Measurements from ENCODE around the gene TYR. TPM values are rescaled to one million over a fixed set of nuclear protein-coding genes. Genes with fewer than 3 reads are reported as not detected.
"Not testable (repeated sequence)": the region's sequence is repeated elsewhere in the genome, so short reads cannot be mapped to it uniquely, and the experiment has no call there.

The TYR gene
- total RNA-seq, 2 experiments from 2014 or later, result not detected

- H3K9me3 Mint-ChIP-seq; POLR2A ChIA-PET; DNase-seq; H3K27ac Mint-ChIP-seq; CTCF ChIA-PET; H3K4me3 Mint-ChIP-seq; H3K36me3 Mint-ChIP-seq (ENCODE audit: low read depth); H3K27me3 Mint-ChIP-seq; H3K4me1 Mint-ChIP-seq: not testable (repeated sequence)
These were observed 108.9 kb downstream of the TYR start for GRCh38 chr11:89286601-89287000.

- POLR2A ChIA-PET; H3K27ac Mint-ChIP-seq; H3K36me3 Mint-ChIP-seq (ENCODE audit: low read depth); CTCF ChIA-PET; H3K27me3 Mint-ChIP-seq; H3K9me3 Mint-ChIP-seq; H3K4me1 Mint-ChIP-seq; DNase-seq; H3K4me3 Mint-ChIP-seq: not testable (repeated sequence)
These were observed 110.3 kb downstream of the TYR start for GRCh38 chr11:89288004-89288403.

- no peak for DNase-seq
- POLR2A ChIA-PET, result no interaction called here
- no peaks in the 10 kb centered on the region for H3K27me3 Mint-ChIP-seq
These were observed 116.4 kb downstream of the TYR start for GRCh38 chr11:89293965-89294679.

GRCh38 chr11:89295023-89295422, 117.3 kb downstream of the TYR start:
- H3K4me1 Mint-ChIP-seq; H3K27ac Mint-ChIP-seq; H3K9me3 Mint-ChIP-seq; H3K27me3 Mint-ChIP-seq; H3K4me3 Mint-ChIP-seq; H3K36me3 Mint-ChIP-seq (ENCODE audit: low read depth); POLR2A ChIA-PET; CTCF ChIA-PET; DNase-seq: not testable (repeated sequence)

More at GRCh38 chr11:89293965-89294679, 116.4 kb downstream of the TYR start:
- no peaks in the 10 kb centered on the region for H3K4me1 Mint-ChIP-seq
- no peak overlapping the region for H3K4me3 Mint-ChIP-seq
- no peaks in the 10 kb centered on the region for H3K9me3 Mint-ChIP-seq
- no peak overlapping the region for H3K27ac Mint-ChIP-seq
- H3K36me3 Mint-ChIP-seq (ENCODE audit: low read depth), result no peaks in the 10 kb centered on the region
- CTCF ChIA-PET, result no interaction called here

GRCh38 chr11:89303029-89303428, 125.4 kb downstream of the TYR start:
- DNase-seq; H3K27ac Mint-ChIP-seq; H3K9me3 Mint-ChIP-seq; CTCF ChIA-PET; H3K36me3 Mint-ChIP-seq (ENCODE audit: low read depth); H3K27me3 Mint-ChIP-seq; H3K4me3 Mint-ChIP-seq; H3K4me1 Mint-ChIP-seq; POLR2A ChIA-PET: not testable (repeated sequence)

- H3K27me3 Mint-ChIP-seq; POLR2A ChIA-PET; H3K27ac Mint-ChIP-seq; H3K4me1 Mint-ChIP-seq; H3K4me3 Mint-ChIP-seq; H3K9me3 Mint-ChIP-seq; H3K36me3 Mint-ChIP-seq (ENCODE audit: low read depth); DNase-seq; CTCF ChIA-PET: not testable (repeated sequence)
These were observed 130.6 kb downstream of the TYR start for GRCh38 chr11:89308272-89308671.

- H3K4me1 Mint-ChIP-seq; H3K36me3 Mint-ChIP-seq (ENCODE audit: low read depth); H3K27me3 Mint-ChIP-seq; H3K4me3 Mint-ChIP-seq; CTCF ChIA-PET; H3K27ac Mint-ChIP-seq; DNase-seq; POLR2A ChIA-PET; H3K9me3 Mint-ChIP-seq: not testable (repeated sequence)
These were observed 131.8 kb downstream of the TYR start for GRCh38 chr11:89309321-89309985.

GRCh38 chr11:89310607-89311006, 132.9 kb downstream of the TYR start:
- POLR2A ChIA-PET; H3K36me3 Mint-ChIP-seq (ENCODE audit: low read depth); H3K4me3 Mint-ChIP-seq; H3K4me1 Mint-ChIP-seq; CTCF ChIA-PET; DNase-seq; H3K27me3 Mint-ChIP-seq; H3K27ac Mint-ChIP-seq; H3K9me3 Mint-ChIP-seq: not testable (repeated sequence)

GRCh38 chr11:89321401-89321800, 143.7 kb downstream of the TYR start:
- Mint-ChIP-seq H3K27ac (no peak overlapping the region), H3K4me3 (no peak overlapping the region), H3K9me3 (no peaks in the 10 kb centered on the region), H3K4me1 (no peaks in the 10 kb centered on the region), H3K36me3 (ENCODE audit: low read depth) (no peaks in the 10 kb centered on the region), H3K27me3 (no peaks in the 10 kb centered on the region)
- CTCF ChIA-PET, result no interaction called here
- no peak for DNase-seq
- POLR2A ChIA-PET, result no interaction called here

- CTCF ChIA-PET, result no interaction called here
- DNase-seq, result no peak
- no peak overlapping the region for H3K4me3 Mint-ChIP-seq
- no peaks in the 10 kb centered on the region for H3K4me1 Mint-ChIP-seq
- no peaks in the 10 kb centered on the region for H3K9me3 Mint-ChIP-seq
- POLR2A ChIA-PET, result no interaction called here
- no peaks in the 10 kb centered on the region for H3K36me3 Mint-ChIP-seq (ENCODE audit: low read depth)
- no peaks in the 10 kb centered on the region for H3K27me3 Mint-ChIP-seq
- no peak overlapping the region for H3K27ac Mint-ChIP-seq
These were observed 150.2 kb downstream of the TYR start for GRCh38 chr11:89327885-89328284.

GRCh38 chr11:89331940-89332339, 154.3 kb downstream of the TYR start:
- H3K27me3 Mint-ChIP-seq; H3K36me3 Mint-ChIP-seq (ENCODE audit: low read depth); H3K27ac Mint-ChIP-seq; H3K4me1 Mint-ChIP-seq; H3K4me3 Mint-ChIP-seq; H3K9me3 Mint-ChIP-seq; POLR2A ChIA-PET; CTCF ChIA-PET; DNase-seq: not testable (repeated sequence)

- H3K9me3 Mint-ChIP-seq; H3K36me3 Mint-ChIP-seq (ENCODE audit: low read depth); CTCF ChIA-PET; DNase-seq; POLR2A ChIA-PET; H3K4me1 Mint-ChIP-seq; H3K27ac Mint-ChIP-seq; H3K27me3 Mint-ChIP-seq; H3K4me3 Mint-ChIP-seq: not testable (repeated sequence)
These were observed 156.0 kb downstream of the TYR start for GRCh38 chr11:89333704-89334103.

GRCh38 chr11:89337100-89337650, 159.5 kb downstream of the TYR start:
- DNase-seq; H3K36me3 Mint-ChIP-seq (ENCODE audit: low read depth); H3K27ac Mint-ChIP-seq; H3K27me3 Mint-ChIP-seq; H3K4me1 Mint-ChIP-seq; CTCF ChIA-PET; H3K9me3 Mint-ChIP-seq; POLR2A ChIA-PET; H3K4me3 Mint-ChIP-seq: not testable (repeated sequence)

GRCh38 chr11:89338073-89338472, 160.4 kb downstream of the TYR start:
- H3K36me3 Mint-ChIP-seq (ENCODE audit: low read depth); H3K4me3 Mint-ChIP-seq; CTCF ChIA-PET; H3K27me3 Mint-ChIP-seq; DNase-seq; POLR2A ChIA-PET; H3K27ac Mint-ChIP-seq; H3K9me3 Mint-ChIP-seq; H3K4me1 Mint-ChIP-seq: not testable (repeated sequence)

Measured in activated CD4-positive, alpha-beta T cell treated with anti-CD3 and anti-CD28 coated beads, Interleukin-2, amount 10 ng/mL, durations not matched to agents 7 days and 5 days (primary cell).